Measurements from ENCODE around the gene KDELR1. TPM values are rescaled to one million over a fixed set of nuclear protein-coding genes. Genes with fewer than 3 reads are reported as not detected.
A peak's percentile ranks its signal among the peaks of the same experiment; 100 is the strongest.

KDELR1 gene
- total and polyA plus RNA-seq, 2 of the 13 experiments (the other 11 are each of a cell fraction or from before 2014, with no cell fraction given) = 134 to 185 TPM

GRCh38 chr19:48386981-48387380, 4.4 kb downstream of the KDELR1 start:
- 0 out of 2 replicates have a peak, but pooled peaks have one; percentile 23 for TF ChIP-seq CTCF (CRISPR knock-in tag; IDR thresholded peaks at IDR 0.05)
- TF ChIP-seq ZNF629 (CRISPR knock-in tag; conservative IDR thresholded peaks at IDR 0.05) = peak; percentile 82
- no peak for TF ChIP-seq MAFK (conservative IDR thresholded peaks at IDR 0.05 in 1 of 2, IDR thresholded peaks at IDR 0.05 in 1 of 2; ENCODE audit: low read length in 2 of 2)
- no peak for TF ChIP-seq ZMYM4 (CRISPR knock-in tag; IDR thresholded peaks at IDR 0.05)
- in situ Hi-C loops (cut with HindIII; ENCODE audit: extremely low pct_ligation_motif_present, low pct_unique_long_range_greater_than_20kb) (no loop called here), intact Hi-C loops (cut with micrococcal nuclease; ENCODE audit: unreplicated experiment) (no loop called here)
- FAIRE-seq (no peak), DNase-seq (ENCODE audit: low spot score) (no peak), ATAC-seq (no peak)
- CTCF ChIA-PET (ENCODE audit: low intra/inter-chr PET ratio, low total read pairs) = no interaction called here
- BruUV-seq (replicated peaks) = no TSS peak
- H2AFZ ChIP-seq (ENCODE audit: low read length) = no peak overlapping the region
- H3K4me3 ChIP-seq (replicated peaks in 1 of 3; ENCODE audit: insufficient read depth in 1 of 3, low read depth in 2 of 3, low read length in 3 of 3) = no peak overlapping the region
- peaks cover 30% of the 10 kb centered on the region for H3K4me1 ChIP-seq (ENCODE audit: insufficient read depth, low read length)
- H3K9ac ChIP-seq (ENCODE audit: insufficient read depth, low read depth, low read length) = no peak overlapping the region
- H4K20me1 ChIP-seq (ENCODE audit: insufficient read depth, low read length) = peaks cover 4% of the 10 kb centered on the region; the same call in 1 of the 2 replicates
- H3K27ac ChIP-seq (ENCODE audit: extremely low read length, insufficient read depth, low read length) = no peak overlapping the region
- no peaks in the 10 kb centered on the region for H3K9me3 ChIP-seq (ENCODE audit: low read length)
- 99% methylated on average over 3 of the region's 3 CpGs for WGBS (ENCODE audit: low lambda C conversion rate)
- peaks cover 16% of the 10 kb centered on the region for H3K79me2 ChIP-seq (ENCODE audit: insufficient read depth, low read length)
- no peaks in the 10 kb centered on the region; a peak in 1 of 5 replicates for H3K27me3 ChIP-seq (ENCODE audit: control insufficient read depth in 1 of 2, insufficient read depth in 2 of 2, low read length in 2 of 2)
- POLR2A ChIA-PET = interaction anchor here (0.7 kb wide), 1 partner anchor 576 kb away, joined by 3 read pairs; no protein-coding TSS in a partner anchor
- no peak overlapping the region for H3K4me2 ChIP-seq (ENCODE audit: low read depth, low read length)
- H3K36me3 ChIP-seq (replicated peaks in 1 of 2; ENCODE audit: control insufficient read depth in 1 of 2, insufficient read depth in 2 of 2, low read length in 2 of 2) = peaks cover 24 to 53% of the 10 kb centered on the region in 2 experiments

- no peaks in the 10 kb centered on the region; a peak in 1 of 5 replicates for H3K27me3 ChIP-seq (ENCODE audit: control insufficient read depth in 1 of 2, insufficient read depth in 2 of 2, low read length in 2 of 2)
- H2AFZ ChIP-seq (ENCODE audit: low read length) = no peak overlapping the region
- in situ Hi-C loops (cut with HindIII; ENCODE audit: extremely low pct_ligation_motif_present, low pct_unique_long_range_greater_than_20kb) = no loop called here
- H3K9me3 ChIP-seq (ENCODE audit: low read length) = no peaks in the 10 kb centered on the region
- WGBS (ENCODE audit: low lambda C conversion rate) = 94% methylated on average over 7 of the region's 7 CpGs
- BruUV-seq (replicated peaks) = no TSS peak
- intact Hi-C loops (cut with micrococcal nuclease; ENCODE audit: unreplicated experiment) = no loop called here
- CTCF ChIA-PET (ENCODE audit: low intra/inter-chr PET ratio, low total read pairs) = no interaction called here
- no peak overlapping the region for H3K4me3 ChIP-seq (replicated peaks in 1 of 3; ENCODE audit: insufficient read depth in 1 of 3, low read depth in 2 of 3, low read length in 3 of 3)
- peak; percentile 90 for TF ChIP-seq ZNF629 (CRISPR knock-in tag; conservative IDR thresholded peaks at IDR 0.05)
- no peak for TF ChIP-seq HNF1A (IDR thresholded peaks at IDR 0.05; ENCODE audit: low read depth)
- no peak for TF ChIP-seq HNF1A (CRISPR knock-in tag; IDR thresholded peaks at IDR 0.05; ENCODE audit: borderline replicate concordance)
- ATAC-seq (no peak), DNase-seq (ENCODE audit: low spot score) (no peak), FAIRE-seq (no peak)
- no peak overlapping the region for H3K27ac ChIP-seq (ENCODE audit: extremely low read length, insufficient read depth, low read length)
- H3K9ac ChIP-seq (ENCODE audit: insufficient read depth, low read depth, low read length) = no peak overlapping the region
- H3K4me1 ChIP-seq (ENCODE audit: insufficient read depth, low read length) = peaks cover 24% of the 10 kb centered on the region
- H3K79me2 ChIP-seq (ENCODE audit: insufficient read depth, low read length) = peaks cover 9% of the 10 kb centered on the region
- peaks cover 24 to 57% of the 10 kb centered on the region in 2 experiments for H3K36me3 ChIP-seq (replicated peaks in 1 of 2; ENCODE audit: control insufficient read depth in 1 of 2, insufficient read depth in 2 of 2, low read length in 2 of 2)
- peaks cover 4% of the 10 kb centered on the region; the same call in 1 of the 2 replicates for H4K20me1 ChIP-seq (ENCODE audit: insufficient read depth, low read length)
- POLR2A ChIA-PET = no interaction called here
- H3K4me2 ChIP-seq (ENCODE audit: low read depth, low read length) = no peak overlapping the region
Measured at GRCh38 chr19:48385461-48386087, 5.8 kb downstream of the KDELR1 start.

Measured in HepG2 (cell line).